Measurements from ENCODE around the gene GLI2.

Gene GLI2

DNA sequence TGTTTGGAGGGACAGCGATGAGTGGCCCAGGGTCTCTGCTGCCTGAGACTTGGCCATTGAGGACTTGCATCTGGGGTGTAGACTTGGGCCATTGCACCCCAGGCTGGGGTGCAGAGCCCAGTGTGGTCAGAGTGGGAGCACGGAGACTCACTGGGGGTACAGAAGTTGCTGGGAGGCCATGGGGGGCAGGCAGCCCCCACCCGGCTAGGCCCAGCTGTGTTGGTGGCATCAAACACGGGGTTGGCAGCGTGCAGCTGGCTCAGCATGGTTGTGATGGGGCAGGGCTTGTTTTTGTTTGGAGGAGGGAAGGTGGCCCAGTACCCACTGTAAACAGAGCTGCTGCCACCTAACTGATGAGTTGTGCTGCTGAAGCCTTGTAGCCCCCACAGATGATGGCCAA, 42.1 kb downstream of the GLI2 start:
- TF ChIP-seq EP300 (IDR thresholded peaks at IDR 0.05; ENCODE audit: borderline replicate concordance): no peak
- no peak for TF ChIP-seq TCF12 (IDR thresholded peaks at IDR 0.05; ENCODE audit: low read depth)
- no peak for TF ChIP-seq EGR1 (IDR thresholded peaks at IDR 0.05)
- TF ChIP-seq YY1 (IDR thresholded peaks at IDR 0.05; ENCODE audit: low read depth): no peak
- TF ChIP-seq CEBPB (IDR thresholded peaks at IDR 0.05): no peak
- no peak for TF ChIP-seq ZBTB7A (IDR thresholded peaks at IDR 0.05; ENCODE audit: low read depth)
- TF ChIP-seq REST (IDR thresholded peaks at IDR 0.05; ENCODE audit: low read depth): no peak
- no peak for TF ChIP-seq CREB1 (IDR thresholded peaks at IDR 0.05; ENCODE audit: low read depth)
- TF ChIP-seq, protein P1, sequence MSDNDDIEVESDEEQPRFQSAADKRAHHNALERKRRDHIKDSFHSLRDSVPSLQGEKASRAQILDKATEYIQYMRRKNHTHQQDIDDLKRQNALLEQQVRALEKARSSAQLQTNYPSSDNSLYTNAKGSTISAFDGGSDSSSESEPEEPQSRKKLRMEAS (IDR thresholded peaks at IDR 0.05): no peak
- TF ChIP-seq TEAD4 (IDR thresholded peaks at IDR 0.05): no peak
- no peak for TF ChIP-seq RAD21 (IDR thresholded peaks at IDR 0.05; ENCODE audit: low read depth)
- no peak for TF ChIP-seq TAF1 (IDR thresholded peaks at IDR 0.05; ENCODE audit: low read depth)
- no peak for TF ChIP-seq NFIC (IDR thresholded peaks at IDR 0.05)
- TF ChIP-seq, protein P2, sequence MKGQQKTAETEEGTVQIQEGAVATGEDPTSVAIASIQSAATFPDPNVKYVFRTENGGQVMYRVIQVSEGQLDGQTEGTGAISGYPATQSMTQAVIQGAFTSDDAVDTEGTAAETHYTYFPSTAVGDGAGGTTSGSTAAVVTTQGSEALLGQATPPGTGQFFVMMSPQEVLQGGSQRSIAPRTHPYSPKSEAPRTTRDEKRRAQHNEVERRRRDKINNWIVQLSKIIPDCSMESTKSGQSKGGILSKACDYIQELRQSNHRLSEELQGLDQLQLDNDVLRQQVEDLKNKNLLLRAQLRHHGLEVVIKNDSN (IDR thresholded peaks at IDR 0.05): no peak
- TF ChIP-seq FOXM1 (IDR thresholded peaks at IDR 0.05; ENCODE audit: borderline replicate concordance, low read depth): no peak

DNA sequence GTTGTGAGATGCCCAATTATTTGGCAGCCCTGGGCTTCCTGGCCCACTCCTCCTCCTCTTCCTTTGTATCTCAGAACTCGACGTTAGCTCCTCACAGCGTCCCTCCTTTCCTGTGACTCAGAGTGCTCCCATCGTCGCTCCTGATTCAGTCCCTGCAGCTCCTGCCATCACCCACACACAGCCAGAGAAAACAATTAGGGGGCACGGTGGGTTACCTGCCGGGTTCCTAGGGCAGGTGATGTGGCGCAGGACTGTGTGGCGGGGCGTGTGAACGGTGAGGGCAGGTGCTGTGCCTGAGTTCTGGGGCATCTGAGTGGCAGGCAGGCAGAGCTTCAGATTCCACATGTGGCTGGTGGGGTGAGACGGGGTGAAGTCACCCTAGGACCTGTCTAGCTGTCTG, 42.6 kb downstream of the GLI2 start:
- TF ChIP-seq RAD21 (IDR thresholded peaks at IDR 0.05; ENCODE audit: low read depth) (no peak), CREB1 (IDR thresholded peaks at IDR 0.05; ENCODE audit: low read depth) (no peak), ZBTB7A (IDR thresholded peaks at IDR 0.05; ENCODE audit: low read depth) (no peak), NFIC (IDR thresholded peaks at IDR 0.05) (no peak), TCF12 (IDR thresholded peaks at IDR 0.05; ENCODE audit: low read depth) (no peak), CEBPB (IDR thresholded peaks at IDR 0.05) (no peak), EGR1 (IDR thresholded peaks at IDR 0.05) (no peak), YY1 (IDR thresholded peaks at IDR 0.05; ENCODE audit: low read depth) (no peak), FOXM1 (IDR thresholded peaks at IDR 0.05; ENCODE audit: borderline replicate concordance, low read depth) (no peak), TEAD4 (IDR thresholded peaks at IDR 0.05) (no peak), REST (IDR thresholded peaks at IDR 0.05; ENCODE audit: low read depth) (no peak), EP300 (IDR thresholded peaks at IDR 0.05; ENCODE audit: borderline replicate concordance) (no peak), TAF1 (IDR thresholded peaks at IDR 0.05; ENCODE audit: low read depth) (no peak)
- TF ChIP-seq, protein P1 (IDR thresholded peaks at IDR 0.05): no peak
- TF ChIP-seq, protein P2 (IDR thresholded peaks at IDR 0.05): no peak

DNA sequence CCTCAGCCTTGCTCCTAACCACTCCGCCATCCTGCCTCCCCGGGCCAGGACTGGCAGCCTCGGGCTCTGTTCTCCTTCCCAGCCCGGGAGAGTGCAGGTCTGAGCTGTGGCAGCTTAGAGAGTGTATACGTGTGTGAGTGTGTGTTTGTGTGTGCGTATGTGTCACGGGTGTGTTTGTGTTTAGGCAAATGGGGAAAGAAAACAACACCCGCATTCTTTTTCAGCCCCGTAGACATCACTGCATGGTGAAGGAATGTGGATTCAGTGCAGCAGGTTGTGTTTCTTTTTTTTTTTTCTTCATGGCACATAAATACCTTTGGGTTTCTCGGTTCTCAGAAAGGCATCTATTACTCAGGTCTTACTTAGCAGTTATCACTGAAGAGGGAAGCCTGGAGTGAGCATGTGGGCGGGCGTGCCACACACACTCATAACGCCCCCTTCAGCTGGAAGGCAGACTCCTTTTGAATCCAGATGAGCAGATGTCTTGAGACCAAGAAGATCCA, 44.2 kb downstream of the GLI2 start:
- TF ChIP-seq RAD21 (IDR thresholded peaks at IDR 0.05; ENCODE audit: low read depth) (0 out of 2 replicates have a peak, but pooled peaks have one; percentile 12), CEBPB (IDR thresholded peaks at IDR 0.05) (no peak)

DNA sequence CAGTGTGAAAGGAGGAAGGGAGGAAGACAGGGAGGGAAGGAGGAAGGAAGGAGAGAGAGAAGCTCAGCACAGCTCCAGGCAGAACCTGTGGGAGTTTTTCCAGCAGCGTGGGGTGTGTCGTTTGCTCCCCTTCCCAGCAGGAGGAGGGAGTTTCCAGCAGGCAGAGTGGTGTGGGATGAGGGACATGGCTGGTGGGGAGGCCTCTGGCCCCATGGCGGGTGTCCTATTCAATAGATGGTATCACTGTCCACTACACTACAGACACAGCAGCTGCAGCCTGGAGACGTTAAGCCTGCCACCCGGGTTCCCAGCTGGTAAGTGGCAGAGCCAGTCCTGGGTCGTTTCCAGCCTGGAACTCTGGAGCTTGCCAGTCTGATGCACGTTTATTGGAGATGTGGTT, 44.7 kb downstream of the GLI2 start:
- no peak for TF ChIP-seq TEAD4 (IDR thresholded peaks at IDR 0.05)
- TF ChIP-seq TAF1 (IDR thresholded peaks at IDR 0.05; ENCODE audit: low read depth): no peak
- no peak for TF ChIP-seq EGR1 (IDR thresholded peaks at IDR 0.05)
- TF ChIP-seq TCF12 (IDR thresholded peaks at IDR 0.05; ENCODE audit: low read depth): no peak
- TF ChIP-seq ZBTB7A (IDR thresholded peaks at IDR 0.05; ENCODE audit: low read depth): no peak
- no peak for TF ChIP-seq CEBPB (IDR thresholded peaks at IDR 0.05)
- TF ChIP-seq, protein P1 (IDR thresholded peaks at IDR 0.05): no peak
- no peak for TF ChIP-seq REST (IDR thresholded peaks at IDR 0.05; ENCODE audit: low read depth)
- TF ChIP-seq, protein P2 (IDR thresholded peaks at IDR 0.05): no peak
- TF ChIP-seq YY1 (IDR thresholded peaks at IDR 0.05; ENCODE audit: low read depth): no peak
- TF ChIP-seq NFIC (IDR thresholded peaks at IDR 0.05): no peak
- TF ChIP-seq CREB1 (IDR thresholded peaks at IDR 0.05; ENCODE audit: low read depth): no peak
